HL-60/S4 treated with retinoic acid at 250 ng/mL for 4 days and 3 days (cell line): ENCODE results near the gene HIVEP1.

Experiments used
- in situ Hi-C: fragments of 300-500 bp; cut with MboI; formaldehyde crosslinking; loops from 2 replicates; pipeline ENCODE4 v1.7.0; 2022; ENCODE audit warnings: low sequenced_read_pairs

HIVEP1 gene

GRCh38 chr6:12047792-12048432 lies 35.8 kb downstream of the HIVEP1 start:
- in situ Hi-C loops = no loop called here

GRCh38 chr6:12048609-12049008 lies 36.5 kb downstream of the HIVEP1 start:
- in situ Hi-C loops = no loop called here

DNA sequence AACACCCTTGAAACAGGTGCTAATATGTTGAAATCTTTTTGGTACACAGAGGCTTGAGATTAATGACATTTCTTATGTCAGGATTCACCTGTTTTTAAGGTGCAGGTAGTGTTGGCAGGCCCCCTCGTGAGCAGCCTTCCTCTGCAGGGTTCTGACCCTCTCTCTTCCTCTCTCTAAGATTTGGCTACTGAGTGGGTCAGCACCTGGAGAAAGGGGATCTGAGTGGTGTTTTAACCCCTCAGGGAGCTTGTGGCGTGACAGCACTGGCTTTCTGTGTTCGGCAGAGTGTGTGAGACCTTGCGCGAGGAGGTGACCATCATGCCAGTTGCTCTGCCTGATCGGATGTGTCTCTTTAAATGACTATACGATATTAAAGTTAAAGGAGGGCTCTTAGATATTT lies 37.1 kb downstream of the HIVEP1 start:
- in situ Hi-C loops = no loop called here

DNA sequence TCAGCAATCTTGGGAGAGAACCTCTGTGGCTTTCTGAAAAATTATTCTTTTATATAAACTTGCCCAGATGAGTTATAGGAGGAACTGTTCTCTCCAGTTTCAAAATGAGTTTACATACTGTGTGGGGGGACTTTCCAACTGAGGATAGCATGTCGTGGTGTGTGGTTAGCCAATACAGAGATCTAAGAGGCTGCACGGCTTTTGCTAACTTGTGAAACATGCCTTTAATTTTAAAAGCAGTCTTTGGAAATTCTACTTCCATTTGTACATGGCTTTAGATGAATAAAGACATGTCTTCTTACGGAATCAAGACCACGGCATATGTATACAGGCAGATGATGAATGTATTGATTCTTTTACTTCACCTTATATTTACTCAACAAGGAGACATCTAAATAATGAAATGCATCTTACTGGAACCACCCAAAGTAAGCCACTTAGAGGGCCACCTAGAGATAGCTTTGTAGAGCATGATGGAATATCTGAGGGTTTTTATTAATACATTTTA lies 39.8 kb downstream of the HIVEP1 start:
- in situ Hi-C loops = no loop called here

- in situ Hi-C loops = no loop called here
Observed at GRCh38 chr6:12058172-12058961, 46.3 kb downstream of the HIVEP1 start.

- in situ Hi-C loops = no loop called here
Observed at GRCh38 chr6:12060780-12061609, 48.9 kb downstream of the HIVEP1 start.

DNA sequence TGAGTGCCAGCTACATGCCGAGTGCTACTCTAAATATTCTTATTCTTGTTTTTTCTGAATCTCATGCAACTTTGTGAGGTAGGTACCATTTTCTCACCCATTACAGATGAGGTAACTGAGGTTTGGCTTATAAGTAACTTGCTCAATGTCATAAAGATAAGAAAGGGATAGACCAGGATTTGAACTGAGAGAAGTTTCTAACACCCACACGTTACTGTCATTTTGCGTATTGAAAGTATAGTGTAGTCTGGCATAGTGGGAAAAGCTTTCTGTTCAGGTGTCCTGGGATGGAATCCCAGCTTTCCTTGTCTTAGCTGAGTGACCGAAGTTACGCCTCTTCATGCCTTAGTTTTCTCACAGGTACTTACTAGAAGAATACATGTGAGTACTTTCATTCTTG lies 50.5 kb downstream of the HIVEP1 start:
- in situ Hi-C loops = no loop called here

- in situ Hi-C loops = no loop called here
Observed at GRCh38 chr6:12064131-12064530, 52.0 kb downstream of the HIVEP1 start.

- in situ Hi-C loops = no loop called here
Observed at GRCh38 chr6:12064538-12065071, 52.5 kb downstream of the HIVEP1 start.

DNA sequence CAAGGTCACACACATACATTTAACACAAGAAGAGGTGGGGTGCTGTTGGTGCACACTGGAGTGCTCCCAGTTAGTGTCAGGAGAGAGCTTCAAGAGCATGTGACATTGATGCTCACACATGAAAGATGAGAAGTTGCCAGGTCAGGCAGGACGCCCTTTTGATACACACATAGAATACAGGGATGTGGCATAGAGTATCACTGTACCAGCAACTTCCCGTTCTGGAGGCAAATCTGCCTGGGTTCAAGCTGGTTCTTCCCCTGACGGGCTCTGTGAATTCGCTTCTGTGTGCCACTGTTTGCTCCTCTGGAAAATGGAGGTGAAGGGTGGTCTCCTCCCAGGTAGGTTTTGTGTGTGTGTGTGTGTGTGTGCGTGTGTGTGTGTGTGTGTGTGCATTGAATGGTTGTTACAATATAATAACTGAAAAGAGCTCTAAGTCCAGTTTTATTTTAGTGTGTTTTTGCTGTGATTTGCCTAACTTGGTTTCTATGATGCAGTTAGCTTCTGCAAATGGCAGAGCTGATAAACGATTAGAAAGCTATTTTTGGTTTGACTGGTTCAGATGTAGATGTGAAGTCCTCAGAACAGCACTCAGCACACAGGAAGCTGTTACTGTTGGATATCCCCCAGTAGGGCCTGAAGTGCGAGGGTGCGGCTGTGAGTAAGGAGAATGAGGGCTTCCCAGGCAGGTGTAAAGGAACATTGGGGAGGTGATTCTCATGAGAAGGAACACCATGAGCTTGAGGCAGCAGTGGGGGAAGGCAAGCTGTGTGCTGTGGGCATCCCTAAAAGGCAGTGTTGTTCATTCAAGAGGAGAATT lies 53.4 kb downstream of the HIVEP1 start:
- in situ Hi-C loops = no loop called here

DNA sequence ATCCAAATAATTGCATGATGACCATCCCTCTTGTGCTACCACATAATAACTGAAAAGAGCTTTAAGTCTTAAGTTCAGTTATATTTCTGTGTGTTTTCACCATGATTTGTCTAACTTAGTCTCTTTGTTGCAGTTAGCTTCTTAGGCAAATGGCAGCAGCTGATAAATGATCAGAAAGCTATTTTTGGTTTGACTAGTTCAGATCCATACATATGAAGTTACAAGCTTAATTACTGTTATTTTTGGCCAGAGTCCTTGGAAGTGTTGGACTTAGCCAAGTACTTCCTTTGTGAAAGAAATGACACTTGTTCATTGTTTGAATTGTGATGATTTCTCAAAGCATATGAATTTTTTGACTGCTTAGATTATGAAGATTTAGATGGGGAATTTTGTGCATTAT lies 54.2 kb downstream of the HIVEP1 start:
- in situ Hi-C loops = no loop called here

DNA sequence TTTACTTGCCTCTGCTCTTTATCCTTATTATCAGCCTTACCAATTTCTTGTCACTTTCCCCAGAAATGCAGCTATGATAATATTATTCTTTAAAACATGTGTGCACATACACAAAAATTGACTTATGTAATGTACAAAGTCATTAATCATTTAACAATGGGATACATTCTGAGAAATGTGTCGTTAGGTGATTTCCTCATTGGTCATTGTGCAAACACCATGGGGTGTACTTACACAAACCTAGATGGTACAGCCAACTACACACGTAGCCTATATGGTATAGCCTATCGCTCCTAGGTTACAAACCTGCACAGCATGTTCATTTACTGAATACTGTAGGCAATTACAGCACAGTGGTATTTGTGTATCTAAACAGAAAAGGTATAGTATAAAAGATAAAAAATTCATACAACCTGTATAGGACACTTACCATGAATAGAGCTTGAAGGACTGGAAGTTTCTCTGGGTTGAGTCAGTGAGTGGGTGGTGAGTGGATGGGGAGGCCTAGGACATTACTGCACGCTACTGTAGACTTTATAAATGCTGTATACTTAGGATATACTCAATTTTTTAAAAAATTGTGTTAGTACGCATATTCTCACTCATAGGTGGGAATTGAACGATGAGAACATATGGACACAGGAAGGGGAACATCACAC lies 56.9 kb downstream of the HIVEP1 start:
- in situ Hi-C loops = no loop called here

- in situ Hi-C loops = no loop called here
Observed at GRCh38 chr6:12069891-12070529, 57.9 kb downstream of the HIVEP1 start.

- in situ Hi-C loops = no loop called here
Observed at GRCh38 chr6:12071064-12071615, 59.0 kb downstream of the HIVEP1 start.

DNA sequence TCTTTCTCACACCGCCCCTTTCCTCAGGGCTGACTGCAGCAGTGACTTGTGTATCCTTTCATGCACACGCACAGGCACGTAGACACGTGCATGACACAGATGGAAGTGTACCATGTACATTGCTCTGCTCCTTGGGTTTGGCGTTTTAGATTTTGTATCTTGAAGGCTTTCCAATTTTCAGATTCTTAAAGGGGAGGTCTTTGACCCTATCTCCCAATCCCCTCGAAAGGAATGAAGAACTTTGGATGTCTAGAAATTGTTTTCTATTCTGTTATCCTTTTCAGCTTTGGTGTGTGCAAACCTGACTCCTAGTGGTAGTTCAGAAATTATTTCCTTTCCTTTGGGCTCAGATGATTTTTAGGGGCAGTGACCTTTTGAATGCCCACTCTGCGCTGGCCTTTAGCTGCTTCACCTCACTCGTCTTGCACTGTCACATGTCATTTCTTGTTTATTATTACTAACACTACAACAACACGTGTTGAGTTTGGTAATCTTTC lies 63.0 kb downstream of the HIVEP1 start:
- in situ Hi-C loops = no loop called here

- in situ Hi-C loops = no loop called here
Observed at GRCh38 chr6:12077021-12077710, 65.1 kb downstream of the HIVEP1 start.

DNA sequence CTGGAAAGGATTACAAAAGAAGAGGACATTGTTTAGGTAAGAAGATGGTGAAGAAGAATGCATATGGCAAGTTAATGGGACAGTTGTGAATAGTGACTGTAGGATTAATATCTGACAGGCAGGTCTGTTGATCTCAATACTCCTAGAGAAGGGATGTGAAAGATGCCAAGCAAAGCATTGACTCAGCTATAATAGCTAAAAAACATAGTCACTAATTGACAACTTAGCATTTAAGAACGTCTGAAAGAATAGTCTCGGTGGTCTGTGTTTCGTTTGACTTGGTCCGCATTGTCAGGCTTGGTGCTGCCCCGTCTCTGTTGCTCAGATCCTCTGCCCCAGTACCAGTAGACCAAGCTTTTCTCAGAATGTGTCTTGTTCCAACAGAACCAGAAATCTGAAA lies 65.9 kb downstream of the HIVEP1 start:
- in situ Hi-C loops = no loop called here

- in situ Hi-C loops = no loop called here
Observed at GRCh38 chr6:12081771-12082170, 69.7 kb downstream of the HIVEP1 start.
